Esophagus squamous epithelium (tissue), 4 donors: Measurements from ENCODE around the gene FAM120B.

Source experiments
- CTCF ChIP-seq, 6 experiments: fragments of 450-650 bp in 4 of 6; fragments of 200-600 bp in 2 of 6; sonication (generic) in 2 of 6; IDR thresholded peaks; one replicate each; pipeline ENCODE4 v1.5.1; 2016 to 2019; ENCODE audit warnings: antibody characterized with exemption in 6 of 6, mild to moderate bottlenecking in 4 of 6, moderate library complexity in 4 of 6
- POLR2A ChIP-seq, 4 donors: fragments of 450-650 bp; IDR thresholded peaks; one replicate each; pipeline ENCODE4 v1.6.1; 2017; ENCODE audit warnings: antibody characterized with exemption in 4 of 4, mild to moderate bottlenecking in 4 of 4, moderate library complexity in 3 of 4

- TF ChIP-seq CTCF (IDR thresholded peaks at IDR 0.05): no peak
- peak in 1 of 4 donors; percentile 20 for TF ChIP-seq POLR2A (IDR thresholded peaks at IDR 0.05)
These were observed 10.8 kb upstream of the FAM120B start for GRCh38 chr6:170295510-170296422.
